Ascending aorta (tissue), 2 donors: Measurements from ENCODE around the gene DOCK9. TPM values are rescaled to one million over a fixed set of nuclear protein-coding genes. Genes with fewer than 3 reads are reported as not detected.

Experiments used
- DNase-seq, 2 donors: peaks; one replicate each; pipeline ENCODE4 v3.0.0-alpha.2; 2019; ENCODE audit warnings: low spot score in 2 of 2
- H3K27ac ChIP-seq, 2 donors: fragments of 200-600 bp; sonication (generic); one replicate each; pipeline ENCODE4 v1.5.1; 2016 to 2017; ENCODE audit warnings: mild to moderate bottlenecking in 1 of 2
- H3K27me3 ChIP-seq: fragments of 200-600 bp; sonication (generic); one replicate; pipeline ENCODE4 v1.5.1; 2017
- H3K36me3 ChIP-seq, 2 donors: fragments of 200-600 bp; sonication (generic); one replicate each; pipeline ENCODE4 v1.5.1; 2016
- H3K4me1 ChIP-seq, 2 donors: fragments of 200-600 bp; sonication (generic); one replicate each; pipeline ENCODE4 v1.5.1; 2016 to 2017; ENCODE audit warnings: mild to moderate bottlenecking in 1 of 2
- H3K4me3 ChIP-seq, 2 donors: fragments of 200-600 bp; sonication (generic); one replicate each; pipeline ENCODE4 v1.5.1; 2016 to 2017; ENCODE audit warnings: mild to moderate bottlenecking in 1 of 2
- H3K9me3 ChIP-seq, 2 donors: fragments of 200-600 bp; sonication (generic); one replicate each; pipeline ENCODE4 v1.5.1; 2016
- intact Hi-C: fragments of 100-400 bp; cut with DNase I; formaldehyde crosslinking; loops from one replicate; pipeline ENCODE4 v1.15.1; 2023
- total RNA-seq: library from RNA; depleted of rRNA; stranded (reverse); fragments of >200 nt; gene quantifications from one replicate; pipeline ENCODE4 v1.1.0, GENCODE V29; 2016
- TF ChIP-seq, protein P1 (sequence below), 3 experiments: fragments of 200-600 bp in 2 of 3; fragments of 450-650 bp in 1 of 3; sonication (generic) in 2 of 3; IDR thresholded peaks; one replicate each; pipeline ENCODE4 v1.5.1; 2016 to 2019; ENCODE audit warnings: antibody characterized with exemption in 3 of 3, mild to moderate bottlenecking in 1 of 3, moderate library complexity in 1 of 3

The DOCK9 gene
- total RNA-seq, 1 donor from 2014 or later: 88.2 TPM

- intact Hi-C loops: no loop called here
These were observed 139.1 kb downstream of the DOCK9 start for GRCh38 chr13:98838776-98839175.

GRCh38 chr13:98837896-98838295 lies 140.0 kb downstream of the DOCK9 start:
- Histone ChIP-seq H3K4me1 (peaks cover 0 to 4% of the 10 kb centered on the region in 2 donors), H3K27me3 (no peaks in the 10 kb centered on the region), H3K36me3 (no peaks in the 10 kb centered on the region), H3K9me3 (no peaks in the 10 kb centered on the region), H3K27ac (no peak overlapping the region), H3K4me3 (no peak overlapping the region)
- TF ChIP-seq, protein P1, sequence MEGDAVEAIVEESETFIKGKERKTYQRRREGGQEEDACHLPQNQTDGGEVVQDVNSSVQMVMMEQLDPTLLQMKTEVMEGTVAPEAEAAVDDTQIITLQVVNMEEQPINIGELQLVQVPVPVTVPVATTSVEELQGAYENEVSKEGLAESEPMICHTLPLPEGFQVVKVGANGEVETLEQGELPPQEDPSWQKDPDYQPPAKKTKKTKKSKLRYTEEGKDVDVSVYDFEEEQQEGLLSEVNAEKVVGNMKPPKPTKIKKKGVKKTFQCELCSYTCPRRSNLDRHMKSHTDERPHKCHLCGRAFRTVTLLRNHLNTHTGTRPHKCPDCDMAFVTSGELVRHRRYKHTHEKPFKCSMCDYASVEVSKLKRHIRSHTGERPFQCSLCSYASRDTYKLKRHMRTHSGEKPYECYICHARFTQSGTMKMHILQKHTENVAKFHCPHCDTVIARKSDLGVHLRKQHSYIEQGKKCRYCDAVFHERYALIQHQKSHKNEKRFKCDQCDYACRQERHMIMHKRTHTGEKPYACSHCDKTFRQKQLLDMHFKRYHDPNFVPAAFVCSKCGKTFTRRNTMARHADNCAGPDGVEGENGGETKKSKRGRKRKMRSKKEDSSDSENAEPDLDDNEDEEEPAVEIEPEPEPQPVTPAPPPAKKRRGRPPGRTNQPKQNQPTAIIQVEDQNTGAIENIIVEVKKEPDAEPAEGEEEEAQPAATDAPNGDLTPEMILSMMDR (IDR thresholded peaks at IDR 0.05): no peak
- intact Hi-C loops: no loop called here
- no peak for DNase-seq

More at GRCh38 chr13:98838776-98839175, 139.1 kb downstream of the DOCK9 start:
- Histone ChIP-seq H3K9me3 (no peaks in the 10 kb centered on the region), H3K27ac (no peak overlapping the region), H3K36me3 (no peaks in the 10 kb centered on the region), H3K27me3 (no peaks in the 10 kb centered on the region), H3K4me1 (peaks cover 0 to 4% of the 10 kb centered on the region in 2 donors), H3K4me3 (no peak overlapping the region)
- TF ChIP-seq, protein P1 (IDR thresholded peaks at IDR 0.05): no peak
- DNase-seq: no peak

DNA sequence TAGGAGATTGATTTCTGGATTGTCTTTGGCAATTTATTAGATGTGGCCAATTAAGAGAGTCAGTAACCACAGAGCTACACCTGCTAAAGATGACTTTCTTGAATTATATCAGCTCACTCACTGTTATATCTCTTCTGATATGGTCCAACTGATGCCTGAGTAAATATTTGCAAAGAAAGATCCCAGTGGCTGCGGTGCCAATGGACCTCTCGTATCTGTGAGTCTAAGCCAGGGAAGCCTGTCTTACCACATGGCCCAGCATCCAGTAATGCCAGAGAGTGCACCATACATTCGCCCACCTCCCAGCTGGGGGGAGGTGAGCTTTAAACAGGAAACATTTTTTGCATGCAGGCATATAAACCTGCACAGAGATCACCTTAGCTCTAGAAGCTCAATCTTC lies 142.7 kb downstream of the DOCK9 start:
- intact Hi-C loops: no loop called here
- TF ChIP-seq, protein P1 (IDR thresholded peaks at IDR 0.05): no peak

DNA sequence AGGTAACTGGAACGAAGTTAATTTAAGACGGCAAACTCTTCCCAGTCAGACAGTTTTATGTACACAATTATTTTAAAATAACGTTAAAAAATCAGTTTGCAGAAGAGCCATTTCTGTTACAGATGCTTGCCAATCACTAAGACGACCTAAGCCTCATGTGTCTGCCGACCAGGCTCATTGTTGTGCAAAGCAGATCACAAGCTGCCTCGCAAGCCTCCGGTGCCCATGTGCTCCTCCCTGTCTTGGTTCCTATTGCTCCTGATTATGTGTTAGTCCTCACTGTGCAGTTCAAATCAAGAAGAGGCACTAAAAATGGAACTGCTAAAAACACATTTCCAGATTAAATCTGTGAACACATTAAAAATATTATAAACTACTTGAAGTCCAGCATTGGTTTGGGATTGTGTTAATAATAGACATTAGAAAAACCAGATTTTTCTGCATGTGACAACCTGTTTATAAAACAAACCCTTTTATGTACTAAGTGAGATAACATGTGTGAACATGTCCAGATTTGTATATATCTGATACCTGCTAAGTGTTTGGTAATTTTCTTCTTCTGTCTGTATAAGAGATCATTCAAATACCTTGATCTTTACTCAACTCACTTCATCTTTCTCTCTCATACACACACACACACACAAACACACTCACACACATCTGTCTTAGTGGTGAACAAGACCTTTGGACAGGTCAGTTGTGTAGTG lies 143.5 kb downstream of the DOCK9 start:
- no peaks in the 10 kb centered on the region for H3K9me3 ChIP-seq
- DNase-seq: no peak
- no peaks in the 10 kb centered on the region for H3K4me1 ChIP-seq
- H3K27me3 ChIP-seq: no peaks in the 10 kb centered on the region
- H3K27ac ChIP-seq: no peak overlapping the region
- H3K4me3 ChIP-seq: no peak overlapping the region
- intact Hi-C loops: no loop called here
- TF ChIP-seq, protein P1 (IDR thresholded peaks at IDR 0.05): no peak
- peaks cover 4 to 18% of the 10 kb centered on the region in 2 donors for H3K36me3 ChIP-seq

More for the DNA sequence above, 142.7 kb downstream of the DOCK9 start:
- peaks cover 0 to 11% of the 10 kb centered on the region in 2 donors for H3K36me3 ChIP-seq
- H3K27ac ChIP-seq: no peak overlapping the region
- H3K27me3 ChIP-seq: no peaks in the 10 kb centered on the region
- DNase-seq: no peak
- peaks cover 0 to 1% of the 10 kb centered on the region in 2 donors for H3K4me1 ChIP-seq
- no peaks in the 10 kb centered on the region for H3K9me3 ChIP-seq
- H3K4me3 ChIP-seq: no peak overlapping the region

DNA sequence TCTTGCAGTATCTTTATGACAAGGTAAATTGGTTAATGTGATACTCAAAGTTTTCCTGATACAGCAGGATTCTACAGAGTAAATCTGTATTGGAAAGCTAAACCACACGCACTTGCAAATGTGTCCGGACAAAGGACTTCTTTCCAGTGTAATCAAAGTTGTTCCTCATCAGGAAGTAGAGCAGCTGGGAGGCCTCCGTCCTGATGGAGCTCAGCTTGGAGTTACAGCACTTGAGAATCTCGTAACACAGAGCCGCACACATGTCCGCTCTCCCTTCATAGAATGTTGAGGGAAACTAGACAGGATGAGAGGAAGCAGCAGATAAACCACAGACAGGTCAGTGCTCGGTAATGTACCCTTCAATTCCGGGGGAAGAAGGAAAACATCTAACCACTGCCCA lies 146.6 kb downstream of the DOCK9 start:
- H3K4me1 ChIP-seq: no peaks in the 10 kb centered on the region
- no peak overlapping the region for H3K4me3 ChIP-seq
- no peaks in the 10 kb centered on the region for H3K27me3 ChIP-seq
- H3K36me3 ChIP-seq: peaks cover 14 to 39% of the 10 kb centered on the region in 2 donors
- TF ChIP-seq, protein P1 (IDR thresholded peaks at IDR 0.05): no peak
- intact Hi-C loops: no loop called here
- DNase-seq: no peak
- H3K27ac ChIP-seq: no peak overlapping the region
- no peaks in the 10 kb centered on the region for H3K9me3 ChIP-seq
